ENCODE data around the gene SAT2.
"Not testable (repeated sequence)": the region's sequence is repeated elsewhere in the genome, so short reads cannot be mapped to it uniquely, and the experiment has no call there.

Gene SAT2

GRCh38 chr17:7627250-7628121, at the start of gene SAT2:
Gene SAT2 (minus strand): TSS chr17:7627821. CDS start chr17:7627635, 186 bp downstream.
- DNase-seq: peak; percentile 90

GRCh38 chr17:7676533-7676932, 48.9 kb upstream of the SAT2 start:
- no peak for DNase-seq

GRCh38 chr17:7674934-7675333, 47.3 kb upstream of the SAT2 start:
- DNase-seq: no peak

GRCh38 chr17:7673239-7673638, 45.6 kb upstream of the SAT2 start:
- peak; percentile 24 for DNase-seq

- DNase-seq: no peak
These were observed 40.9 kb upstream of the SAT2 start for GRCh38 chr17:7668482-7668881.

- DNase-seq: no peak
These were observed 40.2 kb upstream of the SAT2 start for GRCh38 chr17:7667656-7668406.

- no peak for DNase-seq
These were observed 29.5 kb upstream of the SAT2 start for GRCh38 chr17:7656958-7657609.

GRCh38 chr17:7655541-7655840, 27.9 kb upstream of the SAT2 start:
- DNase-seq: no peak

- DNase-seq: no peak
These were observed 27.4 kb upstream of the SAT2 start for GRCh38 chr17:7654832-7655540.

GRCh38 chr17:7652388-7653356, 25.1 kb upstream of the SAT2 start:
- no peak for DNase-seq

- DNase-seq: no peak
These were observed 24.2 kb upstream of the SAT2 start for GRCh38 chr17:7651665-7652387.

- no peak for DNase-seq
These were observed 23.6 kb upstream of the SAT2 start for GRCh38 chr17:7651097-7651664.

- DNase-seq: peak; percentile 77
These were observed 23.0 kb upstream of the SAT2 start, which contains the start of gene ATP1B2 for GRCh38 chr17:7650509-7651096. Gene ATP1B2 (plus strand): TSS chr17:7650926. CDS start chr17:7651519, 593 bp downstream.

- no peak for DNase-seq
These were observed 19.4 kb upstream of the SAT2 start for GRCh38 chr17:7647018-7647417.

GRCh38 chr17:7646457-7646856, 18.8 kb upstream of the SAT2 start:
- DNase-seq: no peak

- peak; percentile 65 for DNase-seq
These were observed 17.2 kb upstream of the SAT2 start for GRCh38 chr17:7644775-7645174.

- not testable (repeated sequence) for DNase-seq
These were observed 14.0 kb upstream of the SAT2 start for GRCh38 chr17:7641635-7642034.

- DNase-seq: no peak
These were observed 13.2 kb upstream of the SAT2 start for GRCh38 chr17:7640783-7641182.

- no peak for DNase-seq
These were observed 8.5 kb upstream of the SAT2 start for GRCh38 chr17:7636163-7636562.

- no peak for DNase-seq
These were observed 6.8 kb upstream of the SAT2 start for GRCh38 chr17:7634384-7634783.

Measured in CD4-positive, alpha-beta T cell treated with Interferon gamma for 1 hour (primary cell).